OCI-LY7 (cell line): ENCODE results near the gene XKR7. TPM values are rescaled to one million over a fixed set of nuclear protein-coding genes. Genes with fewer than 3 reads are reported as not detected.

Experiments used
- BruUV-seq: library from RNA; stranded (reverse); fragments of 400-500 nt; replicated peaks from 2 replicates; lab custom pipeline; 2021; lab: Mats Ljungman, UMichigan
- CTCF ChIA-PET: fragments of 300-600 bp; sonication (Branson Sonifier 250); formaldehyde crosslinking; loops from one replicate; lab custom pipeline; 2022; ENCODE audit warnings: antibody characterized with exemption; ENCODE audit not compliant: unreplicated experiment; lab: Charles Lee
- POLR2A ChIA-PET: fragments of 300-600 bp; sonication (Branson Sonifier 250); formaldehyde crosslinking; loops from one replicate; lab custom pipeline; 2022; ENCODE audit warnings: antibody characterized with exemption; lab: Charles Lee
- DNase-seq: peaks from one replicate; pipeline ENCODE4 v3.0.0-alpha.2; 2015; ENCODE audit warnings: low spot score
- H2AFZ ChIP-seq: fragments of 200-600 bp; sonication (generic), shearing (Covaris generic); 2 replicates; pipeline ENCODE4 v1.6.1; 2014; ENCODE audit warnings: mild to moderate bottlenecking, antibody characterized with exemption, low read length, moderate library complexity
- H3K27ac ChIP-seq: fragments of 200-600 bp; sonication (generic); 2 replicates; pipeline ENCODE4 v1.5.1; 2014; ENCODE audit warnings: mixed run types, low read depth, mild to moderate bottlenecking, moderate library complexity, low read length, inconsistent platforms; ENCODE audit not compliant: poor library complexity, severe bottlenecking
- H3K36me3 ChIP-seq: fragments of 200-600 bp; sonication (generic); 2 replicates; pipeline ENCODE4 v1.6.1; 2014; ENCODE audit warnings: mild to moderate bottlenecking, antibody characterized with exemption, low read length, moderate library complexity, mixed read lengths; ENCODE audit not compliant: insufficient read depth
- H3K4me1 ChIP-seq: fragments of 200-600 bp; sonication (generic); 2 replicates; pipeline ENCODE4 v1.5.1; 2014; ENCODE audit warnings: mild to moderate bottlenecking, low read length; ENCODE audit not compliant: insufficient read depth, poor library complexity, severe bottlenecking
- H3K4me2 ChIP-seq: fragments of 200-600 bp; sonication (generic); 2 replicates; pipeline ENCODE4 v1.6.1; 2014; ENCODE audit warnings: mild to moderate bottlenecking, low read length
- H3K4me3 ChIP-seq: fragments of 200-600 bp; sonication (generic); 2 replicates; pipeline ENCODE4 v1.5.1; 2014; ENCODE audit warnings: mild to moderate bottlenecking, low read depth, low read length; ENCODE audit not compliant: poor library complexity, severe bottlenecking
- H3K79me2 ChIP-seq: fragments of 200-600 bp; sonication (generic); 2 replicates; pipeline ENCODE4 v1.6.1; 2016; ENCODE audit warnings: low read depth, mild to moderate bottlenecking, low read length, moderate library complexity, mixed read lengths; ENCODE audit not compliant: insufficient read depth
- H3K9me2 ChIP-seq: fragments of 200-600 bp; sonication (generic); 2 replicates; pipeline ENCODE4 v1.6.1; 2016; ENCODE audit warnings: mild to moderate bottlenecking, low read length, mixed read lengths; ENCODE audit not compliant: insufficient read depth
- H3K9me3 ChIP-seq: fragments of 200-600 bp; sonication (generic); 2 replicates; pipeline ENCODE4 v1.6.1; 2014; ENCODE audit warnings: mild to moderate bottlenecking, mixed run types, low read length, mixed read lengths
- H4K20me1 ChIP-seq: fragments of 200-600 bp; sonication (generic); 2 replicates; pipeline ENCODE4 v1.6.1; 2014; ENCODE audit warnings: mild to moderate bottlenecking, antibody characterized with exemption, low read length, moderate library complexity, mixed read lengths; ENCODE audit not compliant: insufficient read depth
- EZH2phosphoT487 ChIP-seq: fragments of 200-600 bp; sonication (generic); IDR thresholded peaks from 2 replicates; pipeline ENCODE4 v1.6.1; 2018; ENCODE audit warnings: low read depth, borderline replicate concordance, mild to moderate bottlenecking, mixed run types, antibody characterized with exemption, low read length, moderate library complexity, mixed read lengths
- intact Hi-C: fragments of 100-400 bp; cut with micrococcal nuclease; formaldehyde crosslinking; loops from one replicate; pipeline ENCODE4 v1.10.0; 2022; ENCODE audit not compliant: unreplicated experiment
- total RNA-seq, 2 experiments: library from RNA; depleted of rRNA in 1 of 2; stranded (reverse); fragments of >200 nt in 1 of 2; shearing (Covaris generic) in 1 of 2; gene quantifications; 2 replicates each; pipeline ENCODE4 v1.2.3, GENCODE V29; 2014 to 2022
- TF ChIP-seq, protein P1 (sequence below): fragments of 200-600 bp; sonication (generic); conservative IDR thresholded peaks from 2 replicates; pipeline ENCODE4 v1.5.1; 2014; ENCODE audit warnings: mild to moderate bottlenecking, antibody characterized with exemption, low read length, moderate library complexity, mixed read lengths

Gene XKR7
- total RNA-seq, 2 experiments from 2014 or later, result not detected

DNA sequence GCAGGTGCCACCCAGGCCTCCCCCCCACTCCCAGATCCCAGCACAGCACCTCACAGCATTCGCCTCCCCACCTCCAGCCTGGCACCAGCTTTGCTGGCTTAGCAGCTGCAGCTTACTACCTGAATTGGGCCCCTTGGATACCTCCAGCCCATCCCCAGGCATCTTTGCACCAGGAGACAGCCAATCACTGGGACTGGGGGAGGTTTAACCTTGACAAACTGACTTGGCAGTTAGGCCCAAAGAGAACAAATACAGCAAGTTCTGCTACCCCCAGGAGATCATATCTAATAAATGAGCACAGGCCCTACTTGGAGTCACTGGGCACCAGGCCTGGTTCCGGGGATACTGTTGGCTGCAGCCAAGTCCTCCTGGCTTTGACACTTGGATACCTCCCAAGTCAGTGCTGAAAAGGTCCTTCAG, 24.9 kb upstream of the XKR7 start:
- Histone ChIP-seq H3K4me1 (no peaks in the 10 kb centered on the region), H3K36me3 (peaks cover 58% of the 10 kb centered on the region), H4K20me1 (no peaks in the 10 kb centered on the region), H3K4me3 (no peak overlapping the region), H2AFZ (no peak overlapping the region), H3K27ac (no peak overlapping the region), H3K9me3 (peaks cover 5% of the 10 kb centered on the region), H3K9me2 (no peaks in the 10 kb centered on the region), H3K4me2 (no peak overlapping the region), H3K79me2 (no peaks in the 10 kb centered on the region)
- no peak for DNase-seq
- TF ChIP-seq, protein P1, sequence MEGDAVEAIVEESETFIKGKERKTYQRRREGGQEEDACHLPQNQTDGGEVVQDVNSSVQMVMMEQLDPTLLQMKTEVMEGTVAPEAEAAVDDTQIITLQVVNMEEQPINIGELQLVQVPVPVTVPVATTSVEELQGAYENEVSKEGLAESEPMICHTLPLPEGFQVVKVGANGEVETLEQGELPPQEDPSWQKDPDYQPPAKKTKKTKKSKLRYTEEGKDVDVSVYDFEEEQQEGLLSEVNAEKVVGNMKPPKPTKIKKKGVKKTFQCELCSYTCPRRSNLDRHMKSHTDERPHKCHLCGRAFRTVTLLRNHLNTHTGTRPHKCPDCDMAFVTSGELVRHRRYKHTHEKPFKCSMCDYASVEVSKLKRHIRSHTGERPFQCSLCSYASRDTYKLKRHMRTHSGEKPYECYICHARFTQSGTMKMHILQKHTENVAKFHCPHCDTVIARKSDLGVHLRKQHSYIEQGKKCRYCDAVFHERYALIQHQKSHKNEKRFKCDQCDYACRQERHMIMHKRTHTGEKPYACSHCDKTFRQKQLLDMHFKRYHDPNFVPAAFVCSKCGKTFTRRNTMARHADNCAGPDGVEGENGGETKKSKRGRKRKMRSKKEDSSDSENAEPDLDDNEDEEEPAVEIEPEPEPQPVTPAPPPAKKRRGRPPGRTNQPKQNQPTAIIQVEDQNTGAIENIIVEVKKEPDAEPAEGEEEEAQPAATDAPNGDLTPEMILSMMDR, result no peak
- no peak for TF ChIP-seq EZH2phosphoT487
- CTCF ChIA-PET, result interaction anchor here (1.3 kb wide), 1 partner anchor 90 kb away, joined by 4 read pairs; no protein-coding TSS in a partner anchor
- POLR2A ChIA-PET, result no interaction called here
- BruUV-seq, result no TSS peak
- intact Hi-C loops, result no loop called here

DNA sequence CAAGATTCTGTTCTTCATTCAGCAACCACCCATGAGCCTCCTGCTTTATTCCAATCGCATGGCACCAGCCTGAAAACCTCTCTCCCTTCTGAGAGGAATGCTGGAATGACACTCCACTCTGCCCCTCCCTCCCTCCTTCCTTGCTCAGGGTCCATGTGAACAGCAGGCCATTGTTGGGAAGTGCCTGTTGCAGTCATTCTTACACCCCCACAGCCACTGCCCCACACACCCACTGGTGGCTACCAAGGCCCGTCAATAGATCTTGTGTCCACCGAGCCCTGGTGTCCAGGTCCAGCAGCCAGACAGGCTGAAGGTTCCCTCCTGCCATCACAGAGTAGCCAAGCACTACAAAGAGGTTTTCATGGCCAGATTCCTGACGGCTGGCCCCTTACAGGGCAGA, 22.6 kb upstream of the XKR7 start:
- no peak overlapping the region for H3K4me2 ChIP-seq
- H3K36me3 ChIP-seq, result peaks cover 81% of the 10 kb centered on the region
- peaks cover 10% of the 10 kb centered on the region for H3K79me2 ChIP-seq
- intact Hi-C loops, result no loop called here
- H3K4me1 ChIP-seq, result peaks cover 5% of the 10 kb centered on the region
- TSS peak; percentile 32 for BruUV-seq
- H3K9me2 ChIP-seq, result no peaks in the 10 kb centered on the region
- H2AFZ ChIP-seq, result no peak overlapping the region
- no peak for TF ChIP-seq EZH2phosphoT487
- TF ChIP-seq, protein P1, result no peak
- H4K20me1 ChIP-seq, result no peaks in the 10 kb centered on the region
- no peak for DNase-seq
- CTCF ChIA-PET, result interaction anchor here (0.6 kb wide), 1 partner anchor 92 kb away, joined by 3 read pairs; no protein-coding TSS in a partner anchor
- no peak overlapping the region for H3K27ac ChIP-seq
- H3K4me3 ChIP-seq, result no peak overlapping the region
- POLR2A ChIA-PET, result interaction anchor here (0.5 kb wide), 1 partner anchor 193 kb away, joined by 4 read pairs; no protein-coding TSS in a partner anchor
- H3K9me3 ChIP-seq, result peaks cover 13% of the 10 kb centered on the region

DNA sequence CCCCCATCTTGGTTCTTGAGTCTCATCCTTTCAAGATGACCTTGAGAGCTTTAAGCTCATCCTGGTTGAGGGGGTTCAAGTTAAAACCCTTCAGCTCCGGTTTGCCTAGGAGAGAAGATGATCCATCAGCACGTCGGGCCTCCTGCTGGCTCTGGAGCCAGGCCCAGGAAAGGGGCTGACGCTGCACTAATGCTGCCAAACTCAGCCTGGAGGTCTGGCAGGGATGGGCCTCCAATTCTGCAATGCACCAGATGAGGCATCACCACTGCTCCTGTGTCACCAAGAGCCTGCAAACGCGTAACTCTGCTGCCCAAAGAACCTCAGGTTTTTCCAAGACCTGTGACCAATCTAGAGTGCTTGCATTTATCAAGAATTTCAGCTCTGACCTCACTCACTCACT, 22.2 kb upstream of the XKR7 start:
- intact Hi-C loops, result no loop called here

More for the DNA sequence above, 22.2 kb upstream of the XKR7 start:
- Histone ChIP-seq H3K9me3 (peaks cover 13% of the 10 kb centered on the region), H3K79me2 (peaks cover 14% of the 10 kb centered on the region), H3K4me1 (peaks cover 10% of the 10 kb centered on the region), H3K36me3 (peaks cover 83% of the 10 kb centered on the region), H4K20me1 (0 out of 2 replicates have a peak, but pooled peaks cover 4% of the 10 kb centered on the region), H3K4me3 (no peak overlapping the region), H3K27ac (no peak overlapping the region), H2AFZ (no peak overlapping the region), H3K9me2 (no peaks in the 10 kb centered on the region), H3K4me2 (no peak overlapping the region)
- ChIA-PET CTCF (interaction anchor here (0.6 kb wide), 1 partner anchor 93 kb away, joined by 3 read pairs; no protein-coding TSS in a partner anchor), POLR2A (interaction anchor here (0.5 kb wide), 1 partner anchor 193 kb away, joined by 4 read pairs; no protein-coding TSS in a partner anchor)
- DNase-seq, result no peak
- TF ChIP-seq, protein P1, result no peak
- no peak for TF ChIP-seq EZH2phosphoT487
- BruUV-seq, result no TSS peak
